H1 (cell line): ENCODE data around the gene KLHL26. TPM values are rescaled to one million over a fixed set of nuclear protein-coding genes. Genes with fewer than 3 reads are reported as not detected.

Experiments
- CTCF ChIA-PET: fragments of 300-600 bp; sonication (Branson Sonifier 250); formaldehyde crosslinking; loops from one replicate; lab custom pipeline; 2021; ENCODE audit not compliant: partially characterized antibody; lab: Charles Lee
- POLR2A ChIA-PET: fragments of 300-600 bp; sonication (Branson Sonifier 250); formaldehyde crosslinking; loops from one replicate; lab custom pipeline; 2021; ENCODE audit warnings: inconsistent platforms; ENCODE audit not compliant: partially characterized antibody; lab: Charles Lee
- DNase-seq, 2 experiments: peaks; one replicate each; pipeline versions ENCODE4 v3.0.0 to v3.0.0-alpha.2; 2010 to 2022; ENCODE audit warnings: low spot score in 2 of 2, low read depth in 1 of 2, mixed read lengths in 1 of 2
- FAIRE-seq: peaks from 2 replicates; lab custom pipeline; 2011; peaks lifted over from hg19 to GRCh38; lab: Jason Lieb, UNC
- H2AFZ ChIP-seq: 2 replicates; pipeline ENCODE4 v1.8.1; 2012; ENCODE audit warnings: low read length, inconsistent platforms
- H2AK5ac ChIP-seq: 2 replicates; pipeline ENCODE4 v1.6.1; 2013; ENCODE audit warnings: low read depth, low read length
- H2BK120ac ChIP-seq: replicated peaks from 2 replicates; pipeline ENCODE3; 2013; ENCODE audit warnings: low read depth, low read length, inconsistent platforms
- H2BK12ac ChIP-seq: 2 replicates; pipeline ENCODE4 v1.6.1; 2013; ENCODE audit warnings: low read depth, low read length
- H2BK15ac ChIP-seq: 2 replicates; pipeline ENCODE4 v1.6.1; 2013; ENCODE audit warnings: low read length
- H2BK20ac ChIP-seq: 2 replicates; pipeline ENCODE4 v1.6.1; 2013; ENCODE audit warnings: low read length
- H2BK5ac ChIP-seq: 2 replicates; pipeline ENCODE4 v1.6.1; 2013; ENCODE audit warnings: low read depth, low read length
- H3K14ac ChIP-seq: 2 replicates; pipeline ENCODE4 v1.6.1; 2013; ENCODE audit warnings: inconsistent platforms; ENCODE audit not compliant: insufficient read length
- H3K18ac ChIP-seq: 2 replicates; pipeline ENCODE4 v1.6.1; 2013; ENCODE audit warnings: low read length; ENCODE audit errors: extremely low read depth
- H3K23ac ChIP-seq: 2 replicates; pipeline ENCODE4 v1.6.1; 2013; ENCODE audit warnings: inconsistent platforms; ENCODE audit not compliant: insufficient read length
- H3K23me2 ChIP-seq: 2 replicates; pipeline ENCODE4 v1.6.1; 2013; ENCODE audit warnings: low read depth, low read length
- H3K27ac ChIP-seq: 2 replicates; pipeline ENCODE4 v1.6.1; 2011; ENCODE audit warnings: low read depth, low read length, inconsistent platforms
- H3K27me3 ChIP-seq, 4 experiments: replicated peaks in 1 of 4; 1 replicate in 1 of 4; 2 replicates in 3 of 4; pipeline versions ENCODE4 v1.6.1 to v1.8.1; 2011 to 2013; ENCODE audit warnings: low read length in 3 of 4, mild to moderate bottlenecking in 3 of 4, inconsistent platforms in 2 of 4, mixed read lengths in 2 of 4, moderate library complexity in 1 of 4; ENCODE audit not compliant: control insufficient read depth in 3 of 4, insufficient read depth in 3 of 4; ENCODE audit errors: extremely low read depth in 1 of 4
- H3K36me3 ChIP-seq, 4 experiments: 2 replicates each; pipeline versions ENCODE4 v1.6.1 to v1.8.1; 2011 to 2013; ENCODE audit warnings: mild to moderate bottlenecking in 4 of 4, low read length in 3 of 4, moderate library complexity in 2 of 4, control low read depth in 1 of 4, inconsistent platforms in 1 of 4; ENCODE audit not compliant: insufficient read depth in 4 of 4, control insufficient read depth in 2 of 4
- H3K4ac ChIP-seq: replicated peaks from 2 replicates; pipeline ENCODE3; 2013; ENCODE audit warnings: low read length, low read depth, mixed read lengths, inconsistent platforms; ENCODE audit not compliant: insufficient read length
- H3K4me1 ChIP-seq, 4 experiments: replicated peaks in 1 of 4; 1 replicate in 1 of 4; 2 replicates in 3 of 4; pipeline versions ENCODE4 v1.6.1 to v1.8.1; 2011 to 2013; ENCODE audit warnings: low read length in 3 of 4, inconsistent platforms in 2 of 4, mixed read lengths in 1 of 4; ENCODE audit not compliant: insufficient read depth in 4 of 4, control insufficient read depth in 3 of 4
- H3K4me2 ChIP-seq, 2 experiments: 2 replicates each; pipeline versions ENCODE4 v1.6.1 to v1.8.1; 2011 to 2013; ENCODE audit warnings: low read depth in 2 of 2, low read length in 2 of 2, control low read depth in 1 of 2, inconsistent platforms in 1 of 2, mild to moderate bottlenecking in 1 of 2; ENCODE audit not compliant: insufficient read depth in 1 of 2
- H3K4me3 ChIP-seq, 4 experiments: fragments of 200-600, 300-600 bp in 1 of 4; sonication (generic), shearing (Covaris generic), sonication (Bioruptor Twin) in 1 of 4; 2 replicates each; pipeline versions ENCODE4 v1.5.1 to v1.8.1; 2011 to 2016; ENCODE audit warnings: low read length in 4 of 4, low read depth in 3 of 4, control low read depth in 2 of 4, inconsistent platforms in 2 of 4, mild to moderate bottlenecking in 2 of 4, mixed read lengths in 1 of 4, moderate library complexity in 1 of 4; ENCODE audit not compliant: insufficient read depth in 2 of 4; ENCODE audit errors: extremely low read depth in 1 of 4
- H3K56ac ChIP-seq: replicated peaks from 2 replicates; pipeline ENCODE3; 2013; ENCODE audit warnings: low read depth, mild to moderate bottlenecking, mixed read lengths, low read length, inconsistent platforms; ENCODE audit not compliant: insufficient read length
- H3K79me1 ChIP-seq: 2 replicates; pipeline ENCODE4 v1.6.1; 2013; ENCODE audit warnings: low read depth, low read length, control low read depth
- H3K79me2 ChIP-seq, 2 experiments: 2 replicates each; pipeline versions ENCODE4 v1.6.1 to v1.8.1; 2012 to 2013; ENCODE audit warnings: low read length in 2 of 2, mild to moderate bottlenecking in 2 of 2, inconsistent platforms in 1 of 2; ENCODE audit not compliant: insufficient read depth in 2 of 2, control insufficient read depth in 1 of 2
- H3K9ac ChIP-seq, 4 experiments: replicated peaks in 1 of 4; 1 replicate in 1 of 4; 2 replicates in 3 of 4; pipeline versions ENCODE4 v1.6.1 to v1.8.1; 2011 to 2013; ENCODE audit warnings: low read depth in 3 of 4, low read length in 3 of 4, control low read depth in 2 of 4, mild to moderate bottlenecking in 2 of 4, moderate library complexity in 2 of 4, inconsistent platforms in 1 of 4; ENCODE audit errors: extremely low read depth in 1 of 4
- H3K9me3 ChIP-seq, 2 experiments: 2 replicates each; pipeline versions ENCODE4 v1.6.1 to v1.8.1; 2012 to 2013; ENCODE audit warnings: mild to moderate bottlenecking in 2 of 2, moderate library complexity in 2 of 2, control low read depth in 1 of 2, inconsistent platforms in 1 of 2, low read depth in 1 of 2, low read length in 1 of 2, mixed read lengths in 1 of 2; ENCODE audit not compliant: insufficient read depth in 2 of 2
- H4K20me1 ChIP-seq, 2 experiments: replicated peaks in 1 of 2; 2 replicates each; pipeline versions ENCODE3 to v1.8.1; 2011 to 2013; ENCODE audit warnings: inconsistent platforms in 2 of 2, low read length in 2 of 2, mild to moderate bottlenecking in 1 of 2; ENCODE audit not compliant: insufficient read depth in 2 of 2, control insufficient read depth in 1 of 2
- H4K5ac ChIP-seq: 2 replicates; pipeline ENCODE4 v1.6.1; 2013; ENCODE audit warnings: low read length, low read depth, mixed read lengths, inconsistent platforms; ENCODE audit not compliant: insufficient read length
- H4K8ac ChIP-seq: 2 replicates; pipeline ENCODE4 v1.8.0; 2013; ENCODE audit warnings: mild to moderate bottlenecking, moderate library complexity, low read length, inconsistent platforms; ENCODE audit not compliant: insufficient read depth; ENCODE audit errors: extremely low read depth
- H4K91ac ChIP-seq: replicated peaks from 2 replicates; pipeline ENCODE3; 2013; ENCODE audit warnings: low read length, mixed read lengths, inconsistent platforms; ENCODE audit not compliant: insufficient read length
- CTBP2 ChIP-seq: IDR thresholded peaks from 2 replicates; pipeline ENCODE4 v1.7.0; 2011; ENCODE audit warnings: borderline replicate concordance, mild to moderate bottlenecking, moderate library complexity, mixed read lengths, low read length; ENCODE audit not compliant: insufficient read depth, insufficient read length
- EZH2 ChIP-seq: fragments of 200-600 bp; sonication (generic); IDR thresholded peaks from 2 replicates; pipeline ENCODE4 v1.7.1; 2012; ENCODE audit warnings: low read depth, mild to moderate bottlenecking, moderate library complexity, low read length, inconsistent platforms; ENCODE audit not compliant: severe bottlenecking
- GTF2F1 ChIP-seq: IDR thresholded peaks from 2 replicates; pipeline ENCODE4 v1.6.1; 2012; ENCODE audit warnings: low read depth, low read length, improper control_type of control experiment, borderline replicate concordance
- HDAC6 ChIP-seq: IDR thresholded peaks from one replicate; pipeline ENCODE4 v1.7.1; 2012; ENCODE audit warnings: low read depth, mild to moderate bottlenecking, inconsistent platforms, low read length, moderate library complexity
- MAFK ChIP-seq: IDR thresholded peaks from 2 replicates; pipeline ENCODE4 v1.6.1; 2012; ENCODE audit warnings: low read depth, mild to moderate bottlenecking, improper control_type of control experiment, low read length
- PHF8 ChIP-seq: fragments of 200-600 bp; sonication (generic); conservative IDR thresholded peaks from 2 replicates; pipeline ENCODE4 v1.7.1; 2012; ENCODE audit warnings: low read depth, mild to moderate bottlenecking, inconsistent platforms, low read length, moderate library complexity
- RNF2 ChIP-seq: fragments of 200-900, 300-1000 bp; sonication (generic); IDR thresholded peaks from 2 replicates; pipeline ENCODE4 v1.7.1; 2016; ENCODE audit warnings: borderline replicate concordance, low read depth, mild to moderate bottlenecking, antibody characterized with exemption, low read length; ENCODE audit not compliant: poor library complexity, severe bottlenecking; ENCODE audit errors: missing control alignments
- SIRT6 ChIP-seq: IDR thresholded peaks from one replicate; pipeline ENCODE4 v1.7.1; 2012; ENCODE audit warnings: low read length, inconsistent platforms
- SUZ12 ChIP-seq: fragments of 200-600 bp; sonication (generic); IDR thresholded peaks from 2 replicates; pipeline ENCODE4 v1.6.1; 2012; ENCODE audit warnings: mild to moderate bottlenecking, inconsistent platforms, low read length, moderate library complexity, mixed read lengths
- WGBS, 2 experiments: shearing (Covaris generic) in 1 of 2; methylation state at CpG; one replicate each; pipeline versions ENCODE4 v1.1.6 to v1.1.7; 2013 to 2015; ENCODE audit warnings: low lambda C conversion rate in 2 of 2, mixed read lengths in 2 of 2, inconsistent platforms in 1 of 2, low coverage in 1 of 2, missing lambda C conversion rate in 1 of 2; ENCODE audit not compliant: insufficient replicate concordance in 2 of 2, insufficient coverage in 1 of 2, insufficient read length in 1 of 2; ENCODE audit errors: extremely low coverage in 1 of 2, missing lambda C conversion rate in 1 of 2; 5-methylcytosine and 5-hydroxymethylcytosine counted together
- polyA plus RNA-seq, 7 experiments: library from polyadenylated mRNA; depleted of rRNA in 3 of 7; stranded (reverse) in 5 of 7; unstranded in 2 of 7; fragments of >200 nt in 5 of 7; fragments of 200-250 nt in 2 of 7; gene quantifications; 1 replicate in 5 of 7; 2 replicates in 1 of 7; 4 replicates in 1 of 7; pipeline versions ENCODE4 v1.2.1 to v1.2.3, GENCODE V29; 2011 to 2013; ENCODE audit warnings: missing spikeins in 2 of 7, mixed read lengths in 2 of 7
- total RNA-seq: library from RNA; stranded (reverse); fragmentation: NEBNext Ultra II Directional; extraction: Animal tissue kit (Norgen Biotek cat#: 25700); gene quantifications from 2 replicates; pipeline ENCODE4 v1.2.1, GENCODE V29; 2021

KLHL26 gene
- total and polyA plus RNA-seq, 2 of the 8 experiments (the other 6 are each of a cell fraction or from before 2014, with no cell fraction given), result 2.2 to 8.8 TPM

- Histone ChIP-seq H3K4me1 (peaks cover 0 to 31% (median 24%) of the 10 kb centered on the region in 4 experiments; a peak in 6 of 7 replicates), H3K4me2 (peak overlapping the region; percentile 9 to 22; a peak in 2 of 4 replicates), H3K27me3 (peaks cover 0 to 11% (median 7%) of the 10 kb centered on the region in 4 experiments; a peak in 5 of 7 replicates), H4K5ac (no peak overlapping the region), H3K9me3 (no peaks in the 10 kb centered on the region), H3K27ac (no peak overlapping the region), H3K79me1 (no peaks in the 10 kb centered on the region), H3K36me3 (no peaks in the 10 kb centered on the region), H3K79me2 (no peaks in the 10 kb centered on the region), H2AK5ac (no peak overlapping the region), H2BK120ac (no peak overlapping the region), H2BK12ac (peak overlapping the region; percentile 75; the same call in 1 of the 2 replicates), H4K91ac (no peak overlapping the region), H2AFZ (no peak overlapping the region), H2BK15ac (peak overlapping the region; percentile 81; the same call in 1 of the 2 replicates), H3K4me3 (no peak overlapping the region; a peak in 1 of 8 replicates), H3K56ac (no peak overlapping the region), H3K23ac (no peak overlapping the region), H4K8ac (peak overlapping the region; percentile 47), H3K18ac (peak overlapping the region; percentile 48; the same call in 1 of the 2 replicates), H3K4ac (no peak overlapping the region), H3K9ac (no peak overlapping the region), H4K20me1 (no peaks in the 10 kb centered on the region), H3K14ac (no peak overlapping the region), H2BK5ac (peak overlapping the region; percentile 44; the same call in 1 of the 2 replicates), H3K23me2 (peaks cover 6% of the 10 kb centered on the region), H2BK20ac (no peak overlapping the region)
- ChIA-PET POLR2A (interaction anchor here (1.6 to 3.1 kb wide), 2 partner anchors 7 to 13 kb away, joined by 3 to 18 read pairs; partner anchors contain the start of gene REX1BD), CTCF (interaction anchor here (0.6 to 12.5 kb wide), 6 partner anchors 9 to 175 kb away, joined by 3 to 139 read pairs (median 4); partner anchors contain the start of gene REX1BD)
- peak in 1 of 2 experiments; percentile 91 for DNase-seq
- FAIRE-seq, result no peak
- WGBS, 2 experiments, result 68% methylated on average over 18 of the region's 21 CpGs; no CpG with 5 or more reads in 1 of the 2 experiments
- TF ChIP-seq HDAC6 (no peak), MAFK (no peak), SIRT6 (no peak), RNF2 (no peak), SUZ12 (no peak), PHF8 (no peak), CTBP2 (no peak), EZH2 (no peak), GTF2F1 (no peak)
Observed at GRCh38 chr19:18596752-18597157, 40.1 kb upstream of the KLHL26 start.
